NCI-H345 treated with DMSO at 0.1 percent for 48 hours (cell line): ENCODE results near the gene TBPL1.
"Not testable (repeated sequence)": the region's sequence is repeated elsewhere in the genome, so short reads cannot be mapped to it uniquely, and the experiment has no call there.

ENCODE experiments used
- DNase-seq: peaks from one replicate; lab custom pipeline; 2025; ENCODE audit not compliant: unreplicated experiment; lab: John Stamatoyannopoulos, UW

TBPL1 gene

DNA sequence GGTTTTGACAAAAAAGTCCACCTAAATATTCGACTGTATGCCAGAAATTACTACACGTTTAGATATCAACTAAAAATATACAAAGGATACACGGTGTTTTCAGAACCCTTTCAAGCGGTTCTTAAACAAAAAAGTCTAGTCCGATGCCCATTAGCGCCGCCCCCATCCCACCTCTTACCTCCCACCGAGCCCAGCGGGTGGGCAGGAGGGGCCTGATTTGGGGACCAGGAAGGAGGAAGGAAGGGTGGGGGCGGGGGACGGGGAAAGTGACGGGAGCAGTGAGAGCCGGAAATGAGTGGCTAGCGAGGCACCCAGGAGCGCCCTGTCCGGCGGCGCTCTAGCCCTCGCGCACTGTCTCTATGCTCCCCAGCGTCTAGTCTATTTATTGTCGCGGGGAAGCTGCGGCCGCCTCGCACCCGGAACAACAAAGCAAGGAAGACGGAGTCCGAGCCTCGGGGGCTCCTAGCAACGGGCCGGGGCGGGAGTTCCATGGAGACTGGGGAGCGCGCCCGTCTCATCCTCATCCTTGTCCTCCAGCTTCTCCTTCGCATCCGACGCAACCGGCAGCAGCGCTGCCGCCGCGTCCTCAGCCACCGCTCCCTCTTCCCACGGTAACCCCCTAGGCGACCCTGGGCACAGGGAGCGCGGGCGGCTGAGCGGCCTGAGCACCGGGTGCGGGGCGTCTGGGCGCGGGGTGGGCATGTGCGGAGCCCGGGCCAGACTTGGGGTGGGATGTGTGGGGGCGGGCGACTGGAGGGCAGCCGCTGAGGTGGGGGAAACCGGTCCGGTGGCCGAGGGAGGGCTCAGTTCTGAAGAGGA lies at the start of gene TBPL1:
Gene TBPL1 (plus strand): TSS at position 410 of the 819 bp plus-strand sequence. CDS start 26,902 bp downstream, outside the sequence.
- DNase-seq: peak; percentile 96

- DNase-seq: no peak
Measured at GRCh38 chr6:133903855-133904254, 49.2 kb upstream of the TBPL1 start.

- no peak for DNase-seq
Measured at GRCh38 chr6:133906050-133906449, 47.0 kb upstream of the TBPL1 start.

DNA sequence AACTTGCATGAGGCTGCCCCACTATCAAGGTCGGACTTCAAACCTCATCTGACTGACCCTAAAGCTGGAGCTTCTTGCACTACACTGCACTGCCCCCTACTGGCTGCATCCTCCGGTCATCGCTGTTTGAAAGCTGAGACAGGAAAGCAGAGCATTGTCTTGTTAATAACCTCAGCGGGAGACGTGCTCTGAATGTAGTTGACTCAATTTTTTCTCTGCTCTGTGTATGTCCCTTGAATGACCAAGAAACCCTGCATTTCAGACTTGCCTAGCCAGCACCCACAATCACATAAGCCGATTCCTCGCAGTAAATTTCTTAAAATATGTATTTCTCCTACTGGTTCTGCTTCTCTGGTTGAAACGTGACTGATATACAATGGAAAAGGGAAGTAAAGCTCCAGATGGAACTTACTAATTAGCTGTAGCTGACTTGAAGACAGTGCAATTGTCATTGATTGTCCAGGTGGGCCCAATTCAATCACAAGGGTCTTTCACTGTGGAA lies 36.3 kb upstream of the TBPL1 start:
- DNase-seq: peak; percentile 69

GRCh38 chr6:133917781-133918180 lies 35.2 kb upstream of the TBPL1 start:
- DNase-seq: no peak

DNA sequence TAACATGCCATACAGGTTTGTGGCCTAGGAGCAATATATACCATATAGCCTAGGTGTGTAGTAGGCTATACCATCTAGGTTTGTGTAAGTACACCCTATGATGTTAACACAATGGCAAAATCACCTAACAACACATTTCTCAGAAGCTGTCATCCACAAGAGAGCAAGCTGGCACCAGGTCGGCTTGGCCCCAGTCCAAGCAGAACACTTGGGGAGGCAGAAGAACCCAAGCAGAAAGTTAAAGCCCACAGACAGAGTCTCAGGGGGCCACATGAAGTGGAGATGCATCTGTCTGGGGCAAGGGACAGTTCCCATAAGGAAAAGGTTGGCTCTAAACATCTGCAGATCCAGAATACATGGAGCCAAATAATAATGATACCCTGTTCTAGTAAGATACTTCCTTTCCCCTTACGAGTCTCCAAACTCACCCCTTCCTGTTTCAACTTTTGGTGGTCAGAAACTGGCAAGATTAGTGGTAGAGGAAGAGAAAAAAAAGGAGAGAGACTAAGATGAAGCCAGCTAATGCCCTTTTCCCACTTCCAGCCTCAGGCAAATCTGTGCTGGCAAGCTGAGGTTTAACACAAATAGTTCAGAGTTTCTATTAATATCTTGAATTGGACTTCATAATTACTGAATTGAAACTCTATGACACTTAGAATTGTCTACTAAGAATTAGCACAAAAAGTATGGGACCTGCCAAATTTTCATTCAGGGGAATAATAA lies 34.7 kb upstream of the TBPL1 start:
- DNase-seq: no peak

DNA sequence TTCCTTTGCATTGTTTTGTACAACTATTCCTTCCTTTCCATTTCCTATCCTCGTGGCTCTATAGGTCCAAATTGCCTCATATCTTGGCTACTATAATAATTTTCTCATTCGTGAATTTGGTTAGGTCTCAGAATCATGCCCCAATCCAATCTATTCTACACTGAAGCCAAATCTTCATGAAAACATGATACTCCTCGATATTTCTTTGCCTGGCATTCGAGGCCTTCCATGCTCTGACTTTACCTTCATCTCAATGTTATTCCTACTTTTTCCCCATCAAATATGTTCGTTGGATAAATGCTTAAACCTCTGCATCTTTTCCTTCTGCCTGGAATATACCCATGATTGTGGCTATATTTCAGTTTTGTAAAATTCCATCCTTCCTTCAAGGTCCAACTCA lies 33.7 kb upstream of the TBPL1 start:
- DNase-seq: no peak

DNA sequence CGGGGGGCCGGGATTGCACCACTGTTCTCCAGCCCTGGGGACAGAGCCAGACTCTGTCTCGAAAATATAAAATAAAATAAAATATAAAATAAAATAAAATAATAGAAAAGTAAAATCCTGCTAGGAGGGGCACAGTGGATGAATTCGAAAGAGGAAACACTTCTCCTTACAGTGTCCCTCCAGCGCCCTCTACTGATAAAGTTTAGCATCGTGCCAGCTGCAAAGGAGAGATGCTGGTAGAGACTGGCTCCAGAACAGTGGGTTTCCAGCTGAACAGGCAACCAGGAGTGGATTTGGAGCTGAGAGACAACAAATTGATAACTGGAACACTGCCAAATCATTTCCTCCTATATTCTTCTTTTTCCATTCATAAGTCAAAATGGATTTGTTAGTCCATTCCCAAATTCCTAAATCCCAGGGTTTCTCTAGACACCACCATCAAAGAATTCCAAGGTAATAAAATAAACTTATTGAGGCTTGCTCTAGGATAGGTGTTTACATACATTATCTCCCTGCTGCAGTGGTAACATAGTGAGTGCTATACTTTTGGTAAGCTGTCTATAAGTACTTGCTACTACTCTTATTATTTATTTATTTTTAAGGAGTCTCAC lies 31.7 kb upstream of the TBPL1 start:
- DNase-seq: peak; percentile 60

DNA sequence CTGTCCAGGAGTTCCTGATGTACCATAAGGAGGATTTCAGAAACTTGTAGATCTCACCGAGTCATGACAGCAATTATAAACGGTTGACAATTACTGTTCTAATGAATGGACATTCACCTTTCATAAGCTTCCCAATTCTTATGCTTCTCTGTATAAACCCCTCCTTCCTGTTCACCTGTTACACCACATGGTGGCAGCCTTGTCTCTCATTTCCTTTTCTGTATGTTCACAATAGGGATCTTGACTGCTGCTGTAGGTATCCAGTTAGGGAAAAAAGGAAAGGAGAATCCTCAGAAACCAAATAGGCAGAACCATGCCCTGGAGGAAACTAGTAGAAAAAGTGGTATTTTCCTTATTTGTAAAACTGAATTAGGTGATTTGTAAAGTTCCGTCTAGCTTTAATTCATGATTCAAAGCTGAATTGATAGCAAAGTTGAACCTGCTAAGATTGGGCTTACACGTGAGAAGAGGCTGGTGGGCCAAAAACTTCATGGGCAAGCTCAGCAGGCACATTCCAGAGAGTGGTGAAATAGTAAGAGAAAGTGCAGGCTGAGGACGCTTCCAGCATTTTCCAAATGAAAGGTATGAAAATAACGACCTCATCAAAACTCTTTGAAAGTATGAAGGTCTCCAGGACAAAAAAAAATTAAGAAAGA lies 29.0 kb upstream of the TBPL1 start:
- DNase-seq: peak; percentile 81

DNA sequence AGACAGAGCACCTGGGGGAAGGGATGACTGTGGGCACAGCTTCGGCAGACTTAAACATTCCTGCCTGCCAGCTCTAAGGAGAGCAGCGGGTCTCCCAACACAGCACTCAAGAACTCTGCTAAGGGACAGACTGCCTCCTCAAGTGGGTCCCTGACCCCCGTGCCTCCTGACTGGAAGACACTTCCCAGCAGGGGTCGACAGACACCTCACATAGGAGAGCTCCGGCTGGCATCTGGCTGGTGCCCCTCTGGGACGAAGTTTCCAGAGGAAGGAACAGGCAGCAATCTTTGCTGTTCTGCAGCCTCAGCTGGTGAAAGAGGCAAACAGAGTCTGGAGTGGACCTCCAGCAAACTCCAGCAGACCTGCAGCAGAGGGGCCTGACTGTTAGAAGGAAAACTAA lies 21.8 kb upstream of the TBPL1 start:
- not testable (repeated sequence) for DNase-seq

- not testable (repeated sequence) for DNase-seq
Measured at GRCh38 chr6:133936352-133936751, 16.7 kb upstream of the TBPL1 start.

- no peak for DNase-seq
Measured at GRCh38 chr6:133937909-133938308, 15.1 kb upstream of the TBPL1 start.

- no peak for DNase-seq
Measured at GRCh38 chr6:133938533-133938932, 14.5 kb upstream of the TBPL1 start.

DNA sequence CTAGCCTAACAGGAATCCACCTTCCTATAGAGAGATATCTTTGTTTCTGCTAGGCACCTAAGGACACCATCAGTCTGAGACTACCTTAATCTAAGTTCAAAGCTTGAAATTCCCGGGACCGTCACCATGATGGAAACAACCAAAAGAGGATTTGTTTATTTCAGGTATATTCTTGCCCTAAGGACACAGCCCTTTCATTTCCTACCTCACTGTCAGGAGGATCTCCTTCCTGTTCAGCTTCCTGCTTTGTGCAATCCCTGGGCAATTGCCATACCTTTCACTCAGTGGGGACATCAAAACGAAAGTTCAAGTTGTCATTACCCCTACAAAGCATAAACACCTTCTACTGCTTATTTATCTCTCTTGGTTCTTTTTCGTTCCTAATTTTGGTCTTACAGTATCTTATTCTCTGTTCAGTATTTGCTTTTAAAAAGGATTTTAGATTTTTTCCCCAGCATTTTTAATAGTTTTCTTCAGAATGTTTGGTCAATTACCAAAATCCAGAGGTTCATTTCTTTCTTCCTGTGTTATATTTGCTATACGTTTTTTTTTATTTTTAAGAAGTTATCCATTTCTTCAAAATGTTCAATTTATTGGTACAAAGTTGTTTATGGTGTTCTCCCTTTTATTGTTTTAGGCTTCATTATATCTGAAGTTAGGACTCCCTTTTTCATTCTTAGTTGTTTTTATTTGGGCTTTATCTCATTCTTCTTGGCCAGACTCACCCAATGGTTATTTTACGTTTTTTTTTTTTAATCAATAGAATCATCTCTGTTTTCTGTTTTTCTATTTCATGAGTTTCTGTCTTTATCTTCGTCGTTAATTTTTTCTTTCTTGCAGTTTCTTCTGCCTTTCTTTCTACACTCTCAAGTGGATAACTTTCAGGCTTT lies 13.0 kb upstream of the TBPL1 start:
- no peak for DNase-seq

DNA sequence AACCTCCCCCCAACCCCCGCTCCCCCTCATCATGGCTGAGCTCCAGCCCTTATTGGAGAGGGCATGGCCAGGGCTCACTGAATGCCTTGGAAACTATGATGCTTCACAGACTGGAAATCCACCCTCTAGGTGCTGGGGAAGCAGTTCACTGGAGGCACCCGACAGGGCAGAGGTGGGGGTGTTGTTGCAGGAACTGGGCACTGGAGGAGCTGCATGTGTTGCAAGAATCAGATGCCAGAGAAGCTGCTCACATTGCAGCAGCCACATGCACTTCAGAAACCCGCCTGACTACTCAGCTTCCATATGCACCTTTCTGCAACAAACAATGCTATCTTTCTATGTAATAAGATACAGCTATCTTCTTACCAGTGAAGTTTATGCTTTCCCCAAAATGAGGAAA lies 7.9 kb upstream of the TBPL1 start:
- no peak for DNase-seq

DNA sequence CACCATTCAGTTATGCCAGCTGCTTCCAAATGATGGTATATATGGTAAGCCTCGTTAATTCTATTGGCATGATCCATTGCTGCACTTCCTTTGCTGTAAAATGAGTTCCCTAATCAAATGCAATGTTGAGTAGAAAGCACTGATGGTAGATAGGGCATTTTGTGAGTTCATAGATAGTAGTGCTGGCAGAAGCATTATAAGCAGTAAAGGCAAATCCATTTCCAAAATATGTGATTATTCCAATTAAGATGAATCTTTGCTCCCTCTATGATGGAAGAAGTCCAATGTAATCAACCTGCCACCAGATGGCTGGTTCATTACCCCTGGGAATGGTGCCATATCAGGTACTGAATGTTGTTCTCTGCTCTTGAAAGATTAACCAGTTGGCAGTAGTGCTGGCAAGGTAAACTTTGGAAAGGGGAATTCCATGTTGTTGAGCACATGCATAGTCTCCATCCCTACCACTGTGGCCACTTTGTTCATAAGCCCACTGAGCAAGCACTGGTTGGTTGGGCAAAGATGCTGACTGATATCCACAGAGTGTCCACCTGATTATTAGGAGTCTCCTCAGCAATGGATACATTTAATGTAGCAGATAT lies 5.6 kb upstream of the TBPL1 start:
- DNase-seq: no peak

DNA sequence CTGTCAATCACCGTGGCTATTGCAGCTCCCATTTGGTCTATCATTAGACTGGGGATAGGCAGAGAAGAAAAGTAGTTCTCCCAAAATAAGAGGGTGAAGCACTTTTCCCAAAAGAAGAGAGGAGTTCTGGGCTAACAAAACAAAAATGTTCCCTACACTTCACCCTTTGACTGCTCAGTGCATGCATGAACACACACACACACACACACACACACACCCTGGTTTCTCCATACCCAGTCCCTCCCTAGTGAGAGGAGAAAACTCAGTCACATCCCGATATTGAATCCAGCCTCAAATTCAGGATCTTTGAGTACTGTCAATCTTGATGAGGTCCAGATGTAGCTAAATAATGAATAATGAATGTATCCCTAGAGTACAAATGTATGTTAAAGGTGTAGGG lies 4.6 kb upstream of the TBPL1 start:
- no peak for DNase-seq

DNA sequence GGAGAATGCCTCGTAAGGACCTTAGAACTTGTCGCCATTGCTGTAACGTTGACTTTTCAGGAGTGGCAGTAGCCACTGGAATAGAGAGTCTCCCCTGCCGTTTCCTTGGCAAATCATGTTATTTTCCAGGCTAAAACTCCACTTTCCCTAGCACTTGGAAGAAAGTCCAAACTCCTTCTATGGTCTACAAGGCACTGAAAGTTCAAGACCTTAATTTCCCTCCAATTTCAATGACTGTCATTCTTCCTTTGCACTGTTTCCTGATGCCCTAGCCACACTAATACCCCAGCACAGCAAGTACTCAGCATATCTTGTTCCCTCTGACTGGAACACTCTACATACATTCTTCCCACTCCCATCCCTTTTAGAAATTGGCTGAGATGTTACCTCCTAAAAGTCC lies 1.8 kb upstream of the TBPL1 start:
- no peak for DNase-seq

GRCh38 chr6:133951881-133952814 lies 876 bp upstream of the TBPL1 start:
- DNase-seq: peak; percentile 42
